Liver (tissue), 9 donors: ENCODE measurements around the gene TTC3. TPM values are rescaled to one million over a fixed set of nuclear protein-coding genes. Genes with fewer than 3 reads are reported as not detected.

Experiments used
- DNase-seq: peaks from one replicate; pipeline ENCODE4 v3.0.0-alpha.2; 2017; ENCODE audit warnings: low spot score
- H3K27ac ChIP-seq, 2 donors: one replicate each; pipeline ENCODE4 v1.7.0; 2013; ENCODE audit warnings: inconsistent platforms in 2 of 2, low read length in 2 of 2, control low read depth in 1 of 2, low read depth in 1 of 2, mild to moderate bottlenecking in 1 of 2
- H3K27me3 ChIP-seq, 4 donors: one replicate each; pipeline versions ENCODE4 v1.6.1 to v1.7.0; 2013; ENCODE audit warnings: low read length in 3 of 4, inconsistent platforms in 1 of 4, mild to moderate bottlenecking in 1 of 4, moderate library complexity in 1 of 4; ENCODE audit not compliant: control insufficient read depth in 4 of 4, insufficient read depth in 4 of 4
- H3K36me3 ChIP-seq, 4 donors: one replicate each; pipeline versions ENCODE4 v1.6.1 to v1.7.0; 2013; ENCODE audit warnings: low read length in 3 of 4, mild to moderate bottlenecking in 3 of 4, low read depth in 1 of 4, moderate library complexity in 1 of 4; ENCODE audit not compliant: control insufficient read depth in 4 of 4, insufficient read depth in 3 of 4
- H3K4me1 ChIP-seq, 4 donors: one replicate each; pipeline versions ENCODE4 v1.6.1 to v1.7.0; 2013; ENCODE audit warnings: low read length in 3 of 4, mild to moderate bottlenecking in 3 of 4, moderate library complexity in 1 of 4; ENCODE audit not compliant: control insufficient read depth in 4 of 4, insufficient read depth in 4 of 4
- H3K4me3 ChIP-seq, 3 donors: one replicate each; pipeline versions ENCODE4 v1.6.1 to v1.7.0; 2013; ENCODE audit warnings: low read length in 3 of 3, control low read depth in 1 of 3, low read depth in 1 of 3, mild to moderate bottlenecking in 1 of 3
- H3K9ac ChIP-seq, 2 donors: one replicate each; pipeline ENCODE4 v1.7.0; 2013; ENCODE audit warnings: low read length in 2 of 2, mild to moderate bottlenecking in 2 of 2, moderate library complexity in 2 of 2, control low read depth in 1 of 2, low read depth in 1 of 2
- H3K9me3 ChIP-seq, 4 donors: one replicate each; pipeline versions ENCODE4 v1.6.1 to v1.7.0; 2013; ENCODE audit warnings: low read length in 3 of 4; ENCODE audit not compliant: control insufficient read depth in 4 of 4
- ATF3 ChIP-seq: IDR thresholded peaks from 2 replicates; pipeline ENCODE4 v1.6.1; 2016; ENCODE audit warnings: antibody characterized with exemption
- CTCF ChIP-seq: fragments of 150-350 bp; IDR thresholded peaks from 2 replicates; pipeline ENCODE4 v1.5.1; 2017; ENCODE audit warnings: improper control_type of control experiment, low read depth, low read length; ENCODE audit not compliant: missing input control
- EGR1 ChIP-seq, 2 donors: IDR thresholded peaks; 2 replicates each; pipeline ENCODE4 v1.6.1; 2016 to 2018; ENCODE audit warnings: antibody characterized with exemption in 2 of 2, low read depth in 2 of 2
- FOXA1 ChIP-seq: IDR thresholded peaks from 2 replicates; pipeline ENCODE4 v1.6.1; 2016; ENCODE audit warnings: antibody characterized with exemption
- FOXA2 ChIP-seq: IDR thresholded peaks from 2 replicates; pipeline ENCODE4 v1.6.1; 2016; ENCODE audit warnings: antibody characterized with exemption
- GABPA ChIP-seq, 2 donors: IDR thresholded peaks in 1 of 2; conservative IDR thresholded peaks in 1 of 2; 2 replicates each; pipeline ENCODE4 v1.6.1; 2016; ENCODE audit warnings: antibody characterized with exemption in 2 of 2, mild to moderate bottlenecking in 1 of 2, moderate library complexity in 1 of 2
- HNF4A ChIP-seq, 2 donors: conservative IDR thresholded peaks; 2 replicates each; pipeline ENCODE4 v1.6.1; 2016; ENCODE audit warnings: antibody characterized with exemption in 2 of 2, mild to moderate bottlenecking in 2 of 2
- HNF4G ChIP-seq: IDR thresholded peaks from 2 replicates; pipeline ENCODE4 v1.6.1; 2016; ENCODE audit warnings: antibody characterized with exemption
- JUND ChIP-seq, 2 donors: IDR thresholded peaks; 2 replicates each; pipeline ENCODE4 v1.6.1; 2016; ENCODE audit warnings: antibody characterized with exemption in 2 of 2
- MAX ChIP-seq: IDR thresholded peaks from 2 replicates; pipeline ENCODE4 v1.6.1; 2016; ENCODE audit warnings: antibody characterized with exemption
- NR2F2 ChIP-seq: IDR thresholded peaks from 2 replicates; pipeline ENCODE4 v1.6.1; 2016; ENCODE audit warnings: antibody characterized with exemption
- RAD21 ChIP-seq, 2 donors: IDR thresholded peaks; 2 replicates each; pipeline ENCODE4 v1.6.1; 2016; ENCODE audit warnings: antibody characterized with exemption in 2 of 2, mild to moderate bottlenecking in 2 of 2
- REST ChIP-seq: IDR thresholded peaks from 2 replicates; pipeline ENCODE4 v1.6.1; 2016; ENCODE audit warnings: antibody characterized with exemption, mild to moderate bottlenecking
- RXRA ChIP-seq, 2 donors: IDR thresholded peaks; 2 replicates each; pipeline ENCODE4 v1.6.1; 2017 to 2018; ENCODE audit warnings: antibody characterized with exemption in 2 of 2, mild to moderate bottlenecking in 1 of 2
- SP1 ChIP-seq: IDR thresholded peaks from 2 replicates; pipeline ENCODE4 v1.6.1; 2018; ENCODE audit warnings: antibody characterized with exemption, mild to moderate bottlenecking
- TAF1 ChIP-seq: conservative IDR thresholded peaks from 2 replicates; pipeline ENCODE4 v1.6.1; 2016; ENCODE audit warnings: antibody characterized with exemption, mild to moderate bottlenecking
- YY1 ChIP-seq: IDR thresholded peaks from 2 replicates; pipeline ENCODE4 v1.6.1; 2016; ENCODE audit warnings: antibody characterized with exemption, mild to moderate bottlenecking
- ZBTB33 ChIP-seq: IDR thresholded peaks from 2 replicates; pipeline ENCODE4 v1.6.1; 2016; ENCODE audit warnings: antibody characterized with exemption
- polyA plus RNA-seq, 2 donors: library from polyadenylated mRNA; stranded (reverse) in 1 of 2; unstranded in 1 of 2; fragments of 200-250 nt in 1 of 2; fragments of >200 nt in 1 of 2; fragmentation: Nextera tagmentation in 1 of 2; extraction: Ambion mirVana in 1 of 2; gene quantifications; one replicate each; pipeline versions ENCODE4 v1.2.1 to v1.2.3, GENCODE V29; 2013 to 2015
- total RNA-seq, 2 donors: library from RNA; depleted of rRNA; stranded (reverse); fragments of >200 nt; gene quantifications; one replicate each; pipeline ENCODE4 v1.2.3, GENCODE V29; 2014
- donor health status: healthy.
- donor health status: healthy.
- donor health status: healthy.
- donor health status: healthy.
- donor health status: healthy.

Gene TTC3
- total and polyA plus RNA-seq, 4 donors: 27.2 to 96.1 (median 57.2) TPM

GRCh38 chr21:37149411-37149810 lies 76.4 kb downstream of the TTC3 start:
- peaks cover 2 to 48% (median 38%) of the 10 kb centered on the region in 4 donors for H3K36me3 ChIP-seq
- TF ChIP-seq MAX (no peak), GABPA (IDR thresholded peaks at IDR 0.05 in 1 of 2, conservative IDR thresholded peaks at IDR 0.05 in 1 of 2) (no peak), RAD21 (IDR thresholded peaks at IDR 0.05) (no peak), FOXA2 (no peak), HNF4A (conservative IDR thresholded peaks at IDR 0.05) (no peak), YY1 (no peak), ATF3 (no peak), RXRA (IDR thresholded peaks at IDR 0.05) (no peak), REST (no peak), TAF1 (no peak), CTCF (no peak), HNF4G (no peak), ZBTB33 (no peak), FOXA1 (no peak), EGR1 (IDR thresholded peaks at IDR 0.05; ENCODE audit: low read depth in 2 of 2) (no peak), NR2F2 (no peak), JUND (IDR thresholded peaks at IDR 0.05) (no peak), SP1 (no peak)
- no peak overlapping the region for H3K4me3 ChIP-seq
- H3K9ac ChIP-seq: no peak overlapping the region
- no peak for DNase-seq
- H3K27me3 ChIP-seq: no peaks in the 10 kb centered on the region
- H3K9me3 ChIP-seq: no peaks in the 10 kb centered on the region
- H3K4me1 ChIP-seq: peaks cover 0 to 12% (median 8%) of the 10 kb centered on the region in 4 donors
- no peak overlapping the region for H3K27ac ChIP-seq
